NCI-H774 (cell line): ENCODE results near the gene DAND5.

ENCODE experiments used
- DNase-seq: peaks from one replicate; lab custom pipeline; 2025; lab: John Stamatoyannopoulos, UW

The DAND5 gene

GRCh38 chr19:12969292-12969988 lies at the start of gene DAND5:
Gene DAND5, plus strand, starts transcription at chr19:12969576. Its CDS starts 85 bp downstream, at chr19:12969661.
- DNase-seq: no peak

- no peak for DNase-seq
Measured at GRCh38 chr19:12921047-12921446, 48.3 kb upstream of the DAND5 start.

GRCh38 chr19:12922959-12923358 lies 46.4 kb upstream of the DAND5 start:
- DNase-seq: no peak

- no peak for DNase-seq
Measured at GRCh38 chr19:12924621-12925310, 44.6 kb upstream of the DAND5 start.

- DNase-seq: no peak
Measured at GRCh38 chr19:12930002-12930645, 39.3 kb upstream of the DAND5 start.

- no peak for DNase-seq
Measured at GRCh38 chr19:12932392-12933286, 36.7 kb upstream of the DAND5 start.

GRCh38 chr19:12933287-12934072 lies 35.9 kb upstream of the DAND5 start, which contains the start of gene FARSA:
Gene FARSA, minus strand, starts transcription at chr19:12933711. Its CDS starts 15 bp downstream, at chr19:12933696.
- peak; percentile 89 for DNase-seq

GRCh38 chr19:12935071-12935470 lies 34.3 kb upstream of the DAND5 start:
- no peak for DNase-seq

- no peak for DNase-seq
Measured at GRCh38 chr19:12936582-12936981, 32.8 kb upstream of the DAND5 start.

GRCh38 chr19:12937093-12937926 lies 32.1 kb upstream of the DAND5 start:
- DNase-seq: no peak

- peak; percentile 98 for DNase-seq
Measured at GRCh38 chr19:12937927-12938778, 31.2 kb upstream of the DAND5 start, which contains the start of gene CALR. Gene CALR, plus strand, starts transcription at chr19:12938609. Its CDS starts 71 bp downstream, at chr19:12938680.

- DNase-seq: no peak
Measured at GRCh38 chr19:12938779-12939601, 30.4 kb upstream of the DAND5 start.

GRCh38 chr19:12939975-12940423 lies 29.4 kb upstream of the DAND5 start:
- no peak for DNase-seq

GRCh38 chr19:12940897-12941296 lies 28.5 kb upstream of the DAND5 start:
- no peak for DNase-seq

GRCh38 chr19:12943437-12944044 lies 25.8 kb upstream of the DAND5 start:
- DNase-seq: no peak

GRCh38 chr19:12944104-12944674 lies 25.2 kb upstream of the DAND5 start:
- no peak for DNase-seq

GRCh38 chr19:12945479-12946091 lies 23.8 kb upstream of the DAND5 start, which contains the start of gene RAD23A:
Gene RAD23A, plus strand, starts transcription at chr19:12945862. Its CDS starts 87 bp downstream, at chr19:12945949.
- DNase-seq: peak; percentile 96
